ENCODE measurements around the gene KRT16.
"Not testable (repeated sequence)": the region's sequence is repeated elsewhere in the genome, so short reads cannot be mapped to it uniquely, and the experiment has no call there.

The KRT16 gene

GRCh38 chr17:41612376-41613160 lies at the start of gene KRT16:
Gene KRT16, minus strand, starts transcription at chr17:41612767. Its CDS starts 79 bp downstream, at chr17:41612688.
- DNase-seq: not testable (repeated sequence)

- DNase-seq: no peak
Observed at GRCh38 chr17:41660221-41660711, 47.7 kb upstream of the KRT16 start.

GRCh38 chr17:41659427-41660212 lies 47.1 kb upstream of the KRT16 start:
- DNase-seq: no peak

- no peak for DNase-seq
Observed at GRCh38 chr17:41658846-41659245, 46.3 kb upstream of the KRT16 start.

GRCh38 chr17:41657936-41658335 lies 45.4 kb upstream of the KRT16 start:
- DNase-seq: no peak

GRCh38 chr17:41657176-41657754 lies 44.7 kb upstream of the KRT16 start:
- DNase-seq: no peak

- DNase-seq: no peak
Observed at GRCh38 chr17:41656249-41657023, 43.9 kb upstream of the KRT16 start.

- peak; percentile 72 for DNase-seq
Observed at GRCh38 chr17:41655611-41656111, 43.1 kb upstream of the KRT16 start.

GRCh38 chr17:41654678-41655607 lies 42.4 kb upstream of the KRT16 start:
- no peak for DNase-seq

- DNase-seq: peak; percentile 21
Observed at GRCh38 chr17:41653892-41654677, 41.5 kb upstream of the KRT16 start.

GRCh38 chr17:41653421-41653820 lies 40.9 kb upstream of the KRT16 start:
- DNase-seq: no peak

GRCh38 chr17:41652461-41652970 lies 39.9 kb upstream of the KRT16 start:
- DNase-seq: no peak

- DNase-seq: no peak
Observed at GRCh38 chr17:41651625-41652460, 39.3 kb upstream of the KRT16 start.

- no peak for DNase-seq
Observed at GRCh38 chr17:41650794-41651624, 38.4 kb upstream of the KRT16 start.

- no peak for DNase-seq
Observed at GRCh38 chr17:41649923-41650519, 37.5 kb upstream of the KRT16 start.

GRCh38 chr17:41648411-41649195 lies 36.0 kb upstream of the KRT16 start:
- DNase-seq: peak; percentile 64

GRCh38 chr17:41647940-41648410 lies 35.4 kb upstream of the KRT16 start:
- peak; percentile 76 for DNase-seq

All from DMS79 (cell line).